ENCODE data around the gene CNTLN.

GRCh38 chr9:17536027-17536426 is 401.2 kb downstream of the CNTLN start:
- no peak for TF ChIP-seq SUZ12 (IDR thresholded peaks at IDR 0.05; ENCODE audit: low read length)
- no peak for TF ChIP-seq USF2 (IDR thresholded peaks at IDR 0.05; ENCODE audit: low read length)
- no peak for TF ChIP-seq POLR2AphosphoS5 (IDR thresholded peaks at IDR 0.05; ENCODE audit: low read depth, low read length)
